Lung (tissue), 12 donors: Measurements from ENCODE around the gene MARS1. TPM values are rescaled to one million over a fixed set of nuclear protein-coding genes. Genes with fewer than 3 reads are reported as not detected.

ENCODE experiments used
- ATAC-seq: fragments of 200-7000 bp; cut with Tn5 transposase; one replicate; pipeline ENCODE4 v1.9.1; 2020; ENCODE audit warnings: moderate number of reproducible peaks; ENCODE audit not compliant: insufficient read depth, low FRiP score
- DNase-seq, 3 donors: peaks; one replicate each; pipeline ENCODE4 v3.0.0-alpha.2; 2013 to 2017
- H3K27ac ChIP-seq, 2 donors: one replicate each; pipeline ENCODE4 v1.5.1; 2013; ENCODE audit warnings: mild to moderate bottlenecking in 2 of 2, moderate library complexity in 2 of 2, control low read depth in 1 of 2, inconsistent platforms in 1 of 2, low read depth in 1 of 2, low read length in 1 of 2
- H3K27me3 ChIP-seq, 3 donors: one replicate each; pipeline ENCODE4 v1.5.1; 2013; ENCODE audit warnings: low read length in 2 of 3; ENCODE audit not compliant: control insufficient read depth in 3 of 3, insufficient read depth in 3 of 3
- H3K36me3 ChIP-seq, 4 donors: one replicate each; pipeline ENCODE4 v1.5.1; 2013; ENCODE audit warnings: low read length in 4 of 4, mild to moderate bottlenecking in 1 of 4, moderate library complexity in 1 of 4; ENCODE audit not compliant: control insufficient read depth in 4 of 4, insufficient read depth in 4 of 4
- H3K4me1 ChIP-seq, 5 donors: one replicate each; pipeline ENCODE4 v1.5.1; 2013; ENCODE audit warnings: low read length in 5 of 5, mild to moderate bottlenecking in 2 of 5, moderate library complexity in 1 of 5; ENCODE audit not compliant: control insufficient read depth in 5 of 5, insufficient read depth in 5 of 5
- H3K4me3 ChIP-seq: one replicate; pipeline ENCODE4 v1.5.1; 2013; ENCODE audit warnings: mild to moderate bottlenecking, control low read depth, moderate library complexity
- H3K9ac ChIP-seq, 2 donors: one replicate each; pipeline ENCODE4 v1.5.1; 2013; ENCODE audit warnings: low read length in 2 of 2, control low read depth in 1 of 2; ENCODE audit not compliant: insufficient read depth in 1 of 2
- H3K9me3 ChIP-seq, 4 donors: one replicate each; pipeline ENCODE4 v1.5.1; 2013; ENCODE audit warnings: low read length in 3 of 4, mild to moderate bottlenecking in 1 of 4, moderate library complexity in 1 of 4; ENCODE audit not compliant: control insufficient read depth in 4 of 4, insufficient read depth in 3 of 4
- CTCF ChIP-seq: IDR thresholded peaks from 2 replicates; pipeline ENCODE4 v1.5.1; 2012; ENCODE audit warnings: mild to moderate bottlenecking; ENCODE audit errors: control extremely low read depth, extremely low read depth
- WGBS, 2 donors: extraction: QIAGEN DNeasy Blood & Tissue Kit; methylation state at CpG; one replicate each; pipeline ENCODE4 v1.1.7; 2013; 5-methylcytosine and 5-hydroxymethylcytosine counted together
- polyA plus RNA-seq, 2 donors: library from polyadenylated mRNA; stranded (reverse); fragments of 200-250 nt; gene quantifications; one replicate each; pipeline ENCODE4 v1.2.1, GENCODE V29; 2013
- total RNA-seq, 2 donors: library from RNA; depleted of rRNA in 1 of 2; stranded (reverse); fragments of >200 nt in 1 of 2; gene quantifications; one replicate each; pipeline ENCODE4 v1.2.1, GENCODE V29; 2014 to 2021
- donor health status: control.
- donor health status: control.
- donor health status: Bipolar disorder and iron deficiency.
- donor health status: healthy.
- donor health status: DM: yes; HTN: yes; CAD: no.

The MARS1 gene
- total and polyA plus RNA-seq, 4 donors, result 55.9 to 213 (median 125) TPM

GRCh38 chr12:57476162-57476992 is 11.5 kb upstream of the MARS1 start:
- Histone ChIP-seq H3K4me1 (peaks cover 0 to 17% (median 0%) of the 10 kb centered on the region in 5 donors), H3K9me3 (no peaks in the 10 kb centered on the region), H3K27me3 (peaks cover 0 to 53% (median 43%) of the 10 kb centered on the region in 3 donors), H3K27ac (peak overlapping the region in 1 of 2 donors; percentile 6), H3K36me3 (no peaks in the 10 kb centered on the region), H3K4me3 (peak overlapping the region; percentile 0), H3K9ac (no peak overlapping the region)
- DNase-seq (no peak), ATAC-seq (no peak)
- 8 to 14% methylated on average over 28 to 29 of the region's 29 CpGs for WGBS, 2 donors
- no peak for TF ChIP-seq CTCF

GRCh38 chr12:57476993-57477709 is 10.7 kb upstream of the MARS1 start:
- no peak for DNase-seq
- Histone ChIP-seq H3K36me3 (no peaks in the 10 kb centered on the region), H3K27me3 (peaks cover 0 to 53% (median 43%) of the 10 kb centered on the region in 3 donors), H3K9ac (no peak overlapping the region), H3K9me3 (no peaks in the 10 kb centered on the region), H3K27ac (peak overlapping the region in 1 of 2 donors; percentile 78), H3K4me1 (peaks cover 0 to 17% (median 0%) of the 10 kb centered on the region in 5 donors), H3K4me3 (peak overlapping the region; percentile 23)
- TF ChIP-seq CTCF, result no peak
- no peak for ATAC-seq
- WGBS, 2 donors, result 42 to 58% methylated on average over 15 of the region's 15 CpGs

GRCh38 chr12:57477710-57478681 is 9.9 kb upstream of the MARS1 start:
- DNase-seq, result no peak
- Histone ChIP-seq H3K4me1 (peaks cover 0 to 17% (median 0%) of the 10 kb centered on the region in 5 donors), H3K27me3 (peaks cover 0 to 50% (median 43%) of the 10 kb centered on the region in 3 donors), H3K27ac (peak overlapping the region in 1 of 2 donors; percentile 78), H3K36me3 (no peaks in the 10 kb centered on the region), H3K4me3 (peak overlapping the region; percentile 23), H3K9me3 (no peaks in the 10 kb centered on the region), H3K9ac (no peak overlapping the region)
- no peak for ATAC-seq
- 32 to 56% methylated on average over 12 of the region's 12 CpGs for WGBS, 2 donors
- no peak for TF ChIP-seq CTCF
